WTC11 (cell line): Measurements from ENCODE around the gene EHF. TPM values are rescaled to one million over a fixed set of nuclear protein-coding genes. Genes with fewer than 3 reads are reported as not detected.

Experiments used
- ATAC-seq: fragments of 200-7000 bp; cut with Tn5 transposase; 2 replicates; pipeline ENCODE4 v1.10.0; 2021; ENCODE audit warnings: mild to moderate bottlenecking, moderate library complexity
- CTCF ChIA-PET: fragments of 300-600 bp; sonication (Branson Sonifier 250); formaldehyde crosslinking; loops from one replicate; lab custom pipeline; 2021; ENCODE audit warnings: antibody characterized with exemption; lab: Charles Lee
- POLR2A ChIA-PET: fragments of 350-600 bp; sonication (Branson Sonifier 250); formaldehyde crosslinking; loops from one replicate; lab custom pipeline; 2021; ENCODE audit warnings: antibody characterized with exemption; lab: Charles Lee
- DNase-seq: peaks from one replicate; pipeline ENCODE4 v3.0.0; 2021; ENCODE audit warnings: low spot score
- H3K27ac Mint-ChIP-seq: 2 replicates; pipeline ENCODE4 v1.8.0; 2021; ENCODE audit warnings: mixed read lengths
- H3K27me3 Mint-ChIP-seq: 2 replicates; pipeline ENCODE4 v1.8.0; 2021; ENCODE audit warnings: low read depth, mild to moderate bottlenecking, moderate library complexity, mixed read lengths
- H3K36me3 Mint-ChIP-seq: 2 replicates; pipeline ENCODE4 v1.8.0; 2021; ENCODE audit warnings: mixed read lengths
- H3K4me1 Mint-ChIP-seq: 2 replicates; pipeline ENCODE4 v1.8.0; 2022; ENCODE audit warnings: mixed read lengths
- H3K4me3 Mint-ChIP-seq: 2 replicates; pipeline ENCODE4 v1.8.0; 2021; ENCODE audit warnings: mild to moderate bottlenecking, moderate library complexity, mixed read lengths
- H3K9me3 Mint-ChIP-seq: 2 replicates; pipeline ENCODE4 v1.8.0; 2021; ENCODE audit warnings: mixed read lengths
- ATF1 ChIP-seq: sonication (generic); formaldehyde crosslinking; IDR thresholded peaks from 2 replicates; pipeline ENCODE4 v1.8.1; 2023; ENCODE audit warnings: mild to moderate bottlenecking, moderate library complexity, missing genetic modification reagents
- CREB1 ChIP-seq: sonication (generic); formaldehyde crosslinking; IDR thresholded peaks from 2 replicates; pipeline ENCODE4 v1.8.0; 2023; ENCODE audit warnings: mild to moderate bottlenecking, missing genetic modification reagents
- ETV6 ChIP-seq: sonication (generic); formaldehyde crosslinking; IDR thresholded peaks from 2 replicates; pipeline ENCODE4 v1.8.1; 2022; ENCODE audit warnings: mild to moderate bottlenecking, missing genetic modification reagents
- FOXJ3 ChIP-seq: sonication (generic); formaldehyde crosslinking; IDR thresholded peaks from 2 replicates; pipeline ENCODE4 v1.9.0; 2021; ENCODE audit warnings: missing genetic modification reagents, mild to moderate bottlenecking, borderline replicate concordance
- GRHL2 ChIP-seq: fragments of 250-450 bp; sonication (Bioruptor Pico); IDR thresholded peaks from 2 replicates; pipeline ENCODE4 v1.8.0; 2022; ENCODE audit warnings: mild to moderate bottlenecking, moderate library complexity; ENCODE audit not compliant: insufficient replicate concordance, severe bottlenecking
- IRF2 ChIP-seq: sonication (generic); formaldehyde crosslinking; IDR thresholded peaks from 2 replicates; pipeline ENCODE4 v1.8.0; 2022; ENCODE audit warnings: low read depth, missing genetic modification reagents, borderline replicate concordance
- JAZF1 ChIP-seq: fragments of 250-450 bp; sonication (Bioruptor Pico); IDR thresholded peaks from 2 replicates; pipeline ENCODE4 v1.9.0; 2021; ENCODE audit warnings: moderate library complexity, mild to moderate bottlenecking, inconsistent platforms
- MXD4 ChIP-seq: fragments of 250-450 bp; sonication (Bioruptor Pico); IDR thresholded peaks from 2 replicates; pipeline ENCODE4 v1.8.0; 2021; ENCODE audit warnings: mild to moderate bottlenecking, moderate library complexity, borderline replicate concordance
- NR1H2 ChIP-seq: sonication (generic); formaldehyde crosslinking; IDR thresholded peaks from 2 replicates; pipeline ENCODE4 v1.9.0; 2021; ENCODE audit warnings: mild to moderate bottlenecking, moderate library complexity, missing genetic modification reagents
- PRRX2 ChIP-seq: fragments of 250-450 bp; sonication (Bioruptor Pico); IDR thresholded peaks from 2 replicates; pipeline ENCODE4 v1.8.0; 2021; ENCODE audit warnings: mild to moderate bottlenecking
- RELA ChIP-seq: sonication (generic); formaldehyde crosslinking; IDR thresholded peaks from 2 replicates; pipeline ENCODE4 v1.8.1; 2022; ENCODE audit warnings: missing genetic modification reagents, mild to moderate bottlenecking, borderline replicate concordance
- ZBTB21 ChIP-seq: sonication (generic); formaldehyde crosslinking; IDR thresholded peaks from 2 replicates; pipeline ENCODE4 v1.8.1; 2023; ENCODE audit warnings: mild to moderate bottlenecking, missing genetic modification reagents, borderline replicate concordance
- ZNF138 ChIP-seq: sonication (generic); formaldehyde crosslinking; conservative IDR thresholded peaks from 2 replicates; pipeline ENCODE4 v1.8.1; 2022; ENCODE audit warnings: mild to moderate bottlenecking, moderate library complexity, missing genetic modification reagents
- ZNF317 ChIP-seq: sonication (generic); formaldehyde crosslinking; IDR thresholded peaks from 2 replicates; pipeline ENCODE4 v1.8.1; 2023; ENCODE audit warnings: low read depth, mild to moderate bottlenecking, moderate library complexity, missing genetic modification reagents, borderline replicate concordance
- ZNF416 ChIP-seq: fragments of 250-450 bp; sonication (Bioruptor Pico); IDR thresholded peaks from 2 replicates; pipeline ENCODE4 v1.9.0; 2021; ENCODE audit warnings: mild to moderate bottlenecking, inconsistent platforms
- total RNA-seq: library from RNA; stranded (reverse); gene quantifications from 3 replicates; pipeline ENCODE4 v1.2.3, GENCODE V29; 2021
- TF ChIP-seq, protein P1 (sequence below): sonication (generic); formaldehyde crosslinking; conservative IDR thresholded peaks from 2 replicates; pipeline ENCODE4 v1.8.1; 2023; ENCODE audit warnings: mild to moderate bottlenecking, low read depth, missing genetic modification reagents, moderate library complexity
- TF ChIP-seq, protein P2 (sequence below): sonication (generic); formaldehyde crosslinking; IDR thresholded peaks from 2 replicates; pipeline ENCODE4 v1.8.0; 2022; ENCODE audit warnings: mild to moderate bottlenecking, missing genetic modification reagents
- TF ChIP-seq, protein P3 (sequence below): sonication (generic); formaldehyde crosslinking; IDR thresholded peaks from 2 replicates; pipeline ENCODE4 v1.8.0; 2022; ENCODE audit warnings: mild to moderate bottlenecking, missing genetic modification reagents
- TF ChIP-seq, protein P4 (sequence below): sonication (generic); formaldehyde crosslinking; IDR thresholded peaks from 2 replicates; pipeline ENCODE4 v1.8.1; 2023; ENCODE audit warnings: mild to moderate bottlenecking, missing genetic modification reagents, moderate library complexity
- TF ChIP-seq, protein P5 (sequence below): sonication (generic); formaldehyde crosslinking; IDR thresholded peaks from 2 replicates; pipeline ENCODE4 v1.8.0; 2023; ENCODE audit warnings: missing genetic modification reagents
- TF ChIP-seq, protein P6 (sequence below): sonication (generic); formaldehyde crosslinking; IDR thresholded peaks from 2 replicates; pipeline ENCODE4 v1.8.0; 2022; ENCODE audit warnings: mild to moderate bottlenecking, missing genetic modification reagents
- TF ChIP-seq, protein P7 (sequence below): sonication (generic); formaldehyde crosslinking; IDR thresholded peaks from 2 replicates; pipeline ENCODE4 v1.8.1; 2023; ENCODE audit warnings: mild to moderate bottlenecking, missing genetic modification reagents
- TF ChIP-seq, protein P8 (sequence below): sonication (generic); formaldehyde crosslinking; conservative IDR thresholded peaks from 2 replicates; pipeline ENCODE4 v1.8.1; 2022; ENCODE audit warnings: mild to moderate bottlenecking, missing genetic modification reagents
- TF ChIP-seq, protein P9 (sequence below): sonication (generic); formaldehyde crosslinking; IDR thresholded peaks from 2 replicates; pipeline ENCODE4 v1.8.1; 2022; ENCODE audit warnings: low read depth, missing genetic modification reagents, borderline replicate concordance

The EHF gene
- total RNA-seq, 1 experiment from 2014 or later, result 0.46 TPM

DNA sequence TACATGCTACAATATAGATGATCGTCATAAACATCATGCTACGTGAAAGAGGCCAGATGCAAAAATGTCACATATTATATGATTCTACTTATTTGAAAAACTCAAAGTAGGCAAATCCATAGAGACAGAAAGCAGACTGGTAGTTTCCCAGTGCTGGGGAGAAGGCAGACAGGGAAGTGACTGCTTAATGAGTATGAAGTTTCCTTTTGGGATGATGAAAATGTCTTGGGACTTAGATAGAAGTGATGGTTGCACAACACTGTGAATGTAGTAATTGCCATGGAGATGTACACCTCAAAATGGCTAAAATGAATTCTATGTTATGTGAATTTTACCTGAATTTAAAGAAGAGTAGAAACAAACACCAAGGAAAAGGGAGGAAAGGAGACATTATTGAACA, 45.2 kb upstream of the EHF start:
- DNase-seq, result no peak
- no peak for TF ChIP-seq ZNF138
- TF ChIP-seq, protein P1, sequence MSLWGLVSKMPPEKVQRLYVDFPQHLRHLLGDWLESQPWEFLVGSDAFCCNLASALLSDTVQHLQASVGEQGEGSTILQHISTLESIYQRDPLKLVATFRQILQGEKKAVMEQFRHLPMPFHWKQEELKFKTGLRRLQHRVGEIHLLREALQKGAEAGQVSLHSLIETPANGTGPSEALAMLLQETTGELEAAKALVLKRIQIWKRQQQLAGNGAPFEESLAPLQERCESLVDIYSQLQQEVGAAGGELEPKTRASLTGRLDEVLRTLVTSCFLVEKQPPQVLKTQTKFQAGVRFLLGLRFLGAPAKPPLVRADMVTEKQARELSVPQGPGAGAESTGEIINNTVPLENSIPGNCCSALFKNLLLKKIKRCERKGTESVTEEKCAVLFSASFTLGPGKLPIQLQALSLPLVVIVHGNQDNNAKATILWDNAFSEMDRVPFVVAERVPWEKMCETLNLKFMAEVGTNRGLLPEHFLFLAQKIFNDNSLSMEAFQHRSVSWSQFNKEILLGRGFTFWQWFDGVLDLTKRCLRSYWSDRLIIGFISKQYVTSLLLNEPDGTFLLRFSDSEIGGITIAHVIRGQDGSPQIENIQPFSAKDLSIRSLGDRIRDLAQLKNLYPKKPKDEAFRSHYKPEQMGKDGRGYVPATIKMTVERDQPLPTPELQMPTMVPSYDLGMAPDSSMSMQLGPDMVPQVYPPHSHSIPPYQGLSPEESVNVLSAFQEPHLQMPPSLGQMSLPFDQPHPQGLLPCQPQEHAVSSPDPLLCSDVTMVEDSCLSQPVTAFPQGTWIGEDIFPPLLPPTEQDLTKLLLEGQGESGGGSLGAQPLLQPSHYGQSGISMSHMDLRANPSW, result no peak
- TF ChIP-seq MXD4, result no peak
- no peak for TF ChIP-seq ETV6 (CRISPR knock-in tag)
- TF ChIP-seq, protein P2, sequence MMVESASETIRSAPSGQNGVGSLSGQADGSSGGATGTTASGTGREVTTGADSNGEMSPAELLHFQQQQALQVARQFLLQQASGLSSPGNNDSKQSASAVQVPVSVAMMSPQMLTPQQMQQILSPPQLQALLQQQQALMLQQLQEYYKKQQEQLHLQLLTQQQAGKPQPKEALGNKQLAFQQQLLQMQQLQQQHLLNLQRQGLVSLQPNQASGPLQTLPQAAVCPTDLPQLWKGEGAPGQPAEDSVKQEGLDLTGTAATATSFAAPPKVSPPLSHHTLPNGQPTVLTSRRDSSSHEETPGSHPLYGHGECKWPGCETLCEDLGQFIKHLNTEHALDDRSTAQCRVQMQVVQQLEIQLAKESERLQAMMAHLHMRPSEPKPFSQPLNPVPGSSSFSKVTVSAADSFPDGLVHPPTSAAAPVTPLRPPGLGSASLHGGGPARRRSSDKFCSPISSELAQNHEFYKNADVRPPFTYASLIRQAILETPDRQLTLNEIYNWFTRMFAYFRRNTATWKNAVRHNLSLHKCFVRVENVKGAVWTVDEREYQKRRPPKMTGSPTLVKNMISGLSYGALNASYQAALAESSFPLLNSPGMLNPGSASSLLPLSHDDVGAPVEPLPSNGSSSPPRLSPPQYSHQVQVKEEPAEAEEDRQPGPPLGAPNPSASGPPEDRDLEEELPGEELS (CRISPR knock-in tag), result no peak
- TF ChIP-seq, protein P3, sequence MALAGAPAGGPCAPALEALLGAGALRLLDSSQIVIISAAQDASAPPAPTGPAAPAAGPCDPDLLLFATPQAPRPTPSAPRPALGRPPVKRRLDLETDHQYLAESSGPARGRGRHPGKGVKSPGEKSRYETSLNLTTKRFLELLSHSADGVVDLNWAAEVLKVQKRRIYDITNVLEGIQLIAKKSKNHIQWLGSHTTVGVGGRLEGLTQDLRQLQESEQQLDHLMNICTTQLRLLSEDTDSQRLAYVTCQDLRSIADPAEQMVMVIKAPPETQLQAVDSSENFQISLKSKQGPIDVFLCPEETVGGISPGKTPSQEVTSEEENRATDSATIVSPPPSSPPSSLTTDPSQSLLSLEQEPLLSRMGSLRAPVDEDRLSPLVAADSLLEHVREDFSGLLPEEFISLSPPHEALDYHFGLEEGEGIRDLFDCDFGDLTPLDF (CRISPR knock-in tag), result no peak
- no peak for TF ChIP-seq GRHL2
- no peak for TF ChIP-seq FOXJ3 (CRISPR knock-in tag)
- TF ChIP-seq, protein P4, sequence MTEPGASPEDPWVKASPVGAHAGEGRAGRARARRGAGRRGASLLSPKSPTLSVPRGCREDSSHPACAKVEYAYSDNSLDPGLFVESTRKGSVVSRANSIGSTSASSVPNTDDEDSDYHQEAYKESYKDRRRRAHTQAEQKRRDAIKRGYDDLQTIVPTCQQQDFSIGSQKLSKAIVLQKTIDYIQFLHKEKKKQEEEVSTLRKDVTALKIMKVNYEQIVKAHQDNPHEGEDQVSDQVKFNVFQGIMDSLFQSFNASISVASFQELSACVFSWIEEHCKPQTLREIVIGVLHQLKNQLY (CRISPR knock-in tag), result no peak
- no peak for TF ChIP-seq RELA (CRISPR knock-in tag)
- TF ChIP-seq, protein P5, sequence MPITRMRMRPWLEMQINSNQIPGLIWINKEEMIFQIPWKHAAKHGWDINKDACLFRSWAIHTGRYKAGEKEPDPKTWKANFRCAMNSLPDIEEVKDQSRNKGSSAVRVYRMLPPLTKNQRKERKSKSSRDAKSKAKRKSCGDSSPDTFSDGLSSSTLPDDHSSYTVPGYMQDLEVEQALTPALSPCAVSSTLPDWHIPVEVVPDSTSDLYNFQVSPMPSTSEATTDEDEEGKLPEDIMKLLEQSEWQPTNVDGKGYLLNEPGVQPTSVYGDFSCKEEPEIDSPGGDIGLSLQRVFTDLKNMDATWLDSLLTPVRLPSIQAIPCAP (CRISPR knock-in tag), result no peak
- TF ChIP-seq, protein P6, sequence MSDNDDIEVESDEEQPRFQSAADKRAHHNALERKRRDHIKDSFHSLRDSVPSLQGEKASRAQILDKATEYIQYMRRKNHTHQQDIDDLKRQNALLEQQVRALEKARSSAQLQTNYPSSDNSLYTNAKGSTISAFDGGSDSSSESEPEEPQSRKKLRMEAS (CRISPR knock-in tag), result no peak
- no peak for TF ChIP-seq IRF2 (CRISPR knock-in tag)
- TF ChIP-seq ZNF416 (CRISPR knock-in tag), result no peak
- TF ChIP-seq, protein P7, sequence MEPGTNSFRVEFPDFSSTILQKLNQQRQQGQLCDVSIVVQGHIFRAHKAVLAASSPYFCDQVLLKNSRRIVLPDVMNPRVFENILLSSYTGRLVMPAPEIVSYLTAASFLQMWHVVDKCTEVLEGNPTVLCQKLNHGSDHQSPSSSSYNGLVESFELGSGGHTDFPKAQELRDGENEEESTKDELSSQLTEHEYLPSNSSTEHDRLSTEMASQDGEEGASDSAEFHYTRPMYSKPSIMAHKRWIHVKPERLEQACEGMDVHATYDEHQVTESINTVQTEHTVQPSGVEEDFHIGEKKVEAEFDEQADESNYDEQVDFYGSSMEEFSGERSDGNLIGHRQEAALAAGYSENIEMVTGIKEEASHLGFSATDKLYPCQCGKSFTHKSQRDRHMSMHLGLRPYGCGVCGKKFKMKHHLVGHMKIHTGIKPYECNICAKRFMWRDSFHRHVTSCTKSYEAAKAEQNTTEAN, result no peak
- Mint-ChIP-seq H3K27ac (no peak overlapping the region), H3K36me3 (no peaks in the 10 kb centered on the region), H3K4me1 (no peaks in the 10 kb centered on the region), H3K9me3 (no peaks in the 10 kb centered on the region), H3K27me3 (peaks cover 10% of the 10 kb centered on the region), H3K4me3 (no peak overlapping the region)
- ChIA-PET CTCF (no interaction called here), POLR2A (no interaction called here)
- no peak for ATAC-seq

DNA sequence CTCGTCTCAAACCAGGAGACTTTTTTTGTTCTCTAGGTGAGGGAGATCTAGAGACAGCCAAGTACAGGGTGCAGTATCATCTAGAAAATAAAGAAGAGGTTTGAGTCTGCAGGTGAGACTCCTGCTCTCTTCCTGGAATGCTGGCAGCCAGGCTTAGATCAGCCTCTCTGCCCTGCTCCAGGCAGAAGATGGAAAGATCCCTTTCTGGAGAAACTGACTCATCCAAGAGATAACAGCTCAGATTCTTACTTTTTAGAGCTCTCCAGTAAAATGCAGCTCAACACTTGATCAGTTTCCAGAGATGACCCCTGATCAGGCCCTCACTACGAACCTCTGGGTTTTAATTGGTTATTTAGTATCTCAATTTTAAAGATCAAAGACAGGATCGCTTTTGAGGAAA, 44.6 kb upstream of the EHF start:
- H3K4me1 Mint-ChIP-seq, result no peaks in the 10 kb centered on the region
- DNase-seq (no peak), ATAC-seq (no peak)
- no peak overlapping the region for H3K27ac Mint-ChIP-seq
- ChIA-PET CTCF (no interaction called here), POLR2A (no interaction called here)
- no peak overlapping the region for H3K4me3 Mint-ChIP-seq
- peaks cover 11% of the 10 kb centered on the region for H3K27me3 Mint-ChIP-seq
- H3K36me3 Mint-ChIP-seq, result no peaks in the 10 kb centered on the region
- no peaks in the 10 kb centered on the region for H3K9me3 Mint-ChIP-seq
- TF ChIP-seq CREB1 (no peak), JAZF1 (CRISPR knock-in tag) (no peak), ZBTB21 (CRISPR knock-in tag) (no peak), ATF1 (CRISPR knock-in tag) (no peak), ZNF317 (CRISPR knock-in tag) (no peak), PRRX2 (CRISPR knock-in tag) (no peak), NR1H2 (no peak)
- TF ChIP-seq, protein P4 (CRISPR knock-in tag), result no peak
- TF ChIP-seq, protein P8, sequence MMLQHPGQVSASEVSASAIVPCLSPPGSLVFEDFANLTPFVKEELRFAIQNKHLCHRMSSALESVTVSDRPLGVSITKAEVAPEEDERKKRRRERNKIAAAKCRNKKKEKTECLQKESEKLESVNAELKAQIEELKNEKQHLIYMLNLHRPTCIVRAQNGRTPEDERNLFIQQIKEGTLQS (CRISPR knock-in tag), result no peak
- TF ChIP-seq, protein P9, sequence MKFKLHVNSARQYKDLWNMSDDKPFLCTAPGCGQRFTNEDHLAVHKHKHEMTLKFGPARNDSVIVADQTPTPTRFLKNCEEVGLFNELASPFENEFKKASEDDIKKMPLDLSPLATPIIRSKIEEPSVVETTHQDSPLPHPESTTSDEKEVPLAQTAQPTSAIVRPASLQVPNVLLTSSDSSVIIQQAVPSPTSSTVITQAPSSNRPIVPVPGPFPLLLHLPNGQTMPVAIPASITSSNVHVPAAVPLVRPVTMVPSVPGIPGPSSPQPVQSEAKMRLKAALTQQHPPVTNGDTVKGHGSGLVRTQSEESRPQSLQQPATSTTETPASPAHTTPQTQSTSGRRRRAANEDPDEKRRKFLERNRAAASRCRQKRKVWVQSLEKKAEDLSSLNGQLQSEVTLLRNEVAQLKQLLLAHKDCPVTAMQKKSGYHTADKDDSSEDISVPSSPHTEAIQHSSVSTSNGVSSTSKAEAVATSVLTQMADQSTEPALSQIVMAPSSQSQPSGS (CRISPR knock-in tag), result no peak
